Transverse colon (tissue), 4 donors: ENCODE results near the gene CLSTN2.
A peak's percentile ranks its signal among the peaks of the same experiment; 100 is the strongest.

Experiments
- EP300 ChIP-seq: sonication (generic); formaldehyde crosslinking; IDR thresholded peaks from one replicate; pipeline ENCODE4 v1.6.1; 2017; ENCODE audit warnings: antibody characterized with exemption, low read depth
- POLR2A ChIP-seq: fragments of 450-650 bp; IDR thresholded peaks from one replicate; pipeline ENCODE4 v1.6.1; 2016; ENCODE audit warnings: antibody characterized with exemption, mild to moderate bottlenecking, moderate library complexity
- POLR2AphosphoS5 ChIP-seq, 3 donors: sonication (generic); formaldehyde crosslinking; IDR thresholded peaks; one replicate each; pipeline ENCODE4 v1.6.1; 2016; ENCODE audit warnings: antibody characterized with exemption in 3 of 3
- TF ChIP-seq, protein P1 (sequence below), 5 experiments: fragments of 200-600 bp in 3 of 5; fragments of 450-650 bp in 2 of 5; sonication (generic) in 3 of 5; IDR thresholded peaks; 1 replicate in 2 of 5; 2 replicates in 3 of 5; pipeline ENCODE4 v1.5.1; 2016 to 2017; ENCODE audit warnings: antibody characterized with exemption in 5 of 5, inconsistent platforms in 3 of 5, mild to moderate bottlenecking in 2 of 5, moderate library complexity in 1 of 5

DNA sequence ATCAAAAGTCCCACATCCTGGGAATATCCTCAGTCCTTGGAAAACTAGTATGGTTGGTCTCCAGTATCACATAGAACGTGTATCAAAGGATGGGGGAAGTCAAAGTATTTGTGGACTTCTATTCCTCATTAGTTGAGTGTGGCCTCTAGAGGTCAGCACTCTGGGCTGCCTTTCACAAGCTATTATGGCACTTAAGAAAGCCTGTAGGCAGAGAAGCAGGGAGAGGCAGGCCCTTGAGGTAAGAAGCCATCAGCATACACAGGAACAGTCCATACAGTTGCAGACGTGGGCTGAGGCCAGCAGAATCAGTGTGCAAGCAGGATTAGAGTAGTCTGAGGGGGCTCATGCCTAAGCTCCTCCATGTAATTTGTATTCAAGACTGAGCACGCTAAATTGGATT lies 341.7 kb downstream of the CLSTN2 start:
- TF ChIP-seq, protein P1, sequence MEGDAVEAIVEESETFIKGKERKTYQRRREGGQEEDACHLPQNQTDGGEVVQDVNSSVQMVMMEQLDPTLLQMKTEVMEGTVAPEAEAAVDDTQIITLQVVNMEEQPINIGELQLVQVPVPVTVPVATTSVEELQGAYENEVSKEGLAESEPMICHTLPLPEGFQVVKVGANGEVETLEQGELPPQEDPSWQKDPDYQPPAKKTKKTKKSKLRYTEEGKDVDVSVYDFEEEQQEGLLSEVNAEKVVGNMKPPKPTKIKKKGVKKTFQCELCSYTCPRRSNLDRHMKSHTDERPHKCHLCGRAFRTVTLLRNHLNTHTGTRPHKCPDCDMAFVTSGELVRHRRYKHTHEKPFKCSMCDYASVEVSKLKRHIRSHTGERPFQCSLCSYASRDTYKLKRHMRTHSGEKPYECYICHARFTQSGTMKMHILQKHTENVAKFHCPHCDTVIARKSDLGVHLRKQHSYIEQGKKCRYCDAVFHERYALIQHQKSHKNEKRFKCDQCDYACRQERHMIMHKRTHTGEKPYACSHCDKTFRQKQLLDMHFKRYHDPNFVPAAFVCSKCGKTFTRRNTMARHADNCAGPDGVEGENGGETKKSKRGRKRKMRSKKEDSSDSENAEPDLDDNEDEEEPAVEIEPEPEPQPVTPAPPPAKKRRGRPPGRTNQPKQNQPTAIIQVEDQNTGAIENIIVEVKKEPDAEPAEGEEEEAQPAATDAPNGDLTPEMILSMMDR (IDR thresholded peaks at IDR 0.05): peak in 1 of 5 experiments; percentile 6
- TF ChIP-seq POLR2A (no peak), POLR2AphosphoS5 (IDR thresholded peaks at IDR 0.05) (no peak), EP300 (no peak)
